ENCODE measurements around the gene CHD2. TPM values are rescaled to one million over a fixed set of nuclear protein-coding genes. Genes with fewer than 3 reads are reported as not detected.

Gene CHD2
- total RNA-seq, 1 experiment from 2014 or later: 81.8 TPM

GRCh38 chr15:92880796-92881195 lies 19.3 kb upstream of the CHD2 start:
- Histone ChIP-seq H3K27me3 (ENCODE audit: control insufficient read depth, insufficient read depth, low read length) (no peaks in the 10 kb centered on the region), H3K36me3 (ENCODE audit: control insufficient read depth, insufficient read depth, low read length) (peaks cover 27% of the 10 kb centered on the region), H3K4me3 (ENCODE audit: low read depth in 2 of 2, low read length in 2 of 2) (no peak overlapping the region), H3K27ac (ENCODE audit: low read length) (peak overlapping the region; percentile 100), H3K4me1 (ENCODE audit: control insufficient read depth, insufficient read depth, low read length) (peaks cover 35% of the 10 kb centered on the region), H3K9me3 (ENCODE audit: control insufficient read depth, insufficient read depth, low read depth, low read length) (no peaks in the 10 kb centered on the region)
- DNase-seq (ENCODE audit: low read depth, low spot score) (no peak), ATAC-seq (no peak)
- BruUV-seq (replicated peaks): no TSS peak
- in situ Hi-C loops (cut with HindIII; ENCODE audit: low pct_unique_long_range_greater_than_20kb, low sequenced_read_pairs) (no loop called here), intact Hi-C loops (cut with micrococcal nuclease; ENCODE audit: unreplicated experiment) (no loop called here)
- ChIA-PET CTCF (no interaction called here), POLR2A (interaction anchor here (0.6 to 3.9 kb wide), 5 partner anchors 19 to 61 kb away, joined by 3 to 32 read pairs (median 26); partner anchors contain the start of gene CHD2)
- TF ChIP-seq, protein P1, sequence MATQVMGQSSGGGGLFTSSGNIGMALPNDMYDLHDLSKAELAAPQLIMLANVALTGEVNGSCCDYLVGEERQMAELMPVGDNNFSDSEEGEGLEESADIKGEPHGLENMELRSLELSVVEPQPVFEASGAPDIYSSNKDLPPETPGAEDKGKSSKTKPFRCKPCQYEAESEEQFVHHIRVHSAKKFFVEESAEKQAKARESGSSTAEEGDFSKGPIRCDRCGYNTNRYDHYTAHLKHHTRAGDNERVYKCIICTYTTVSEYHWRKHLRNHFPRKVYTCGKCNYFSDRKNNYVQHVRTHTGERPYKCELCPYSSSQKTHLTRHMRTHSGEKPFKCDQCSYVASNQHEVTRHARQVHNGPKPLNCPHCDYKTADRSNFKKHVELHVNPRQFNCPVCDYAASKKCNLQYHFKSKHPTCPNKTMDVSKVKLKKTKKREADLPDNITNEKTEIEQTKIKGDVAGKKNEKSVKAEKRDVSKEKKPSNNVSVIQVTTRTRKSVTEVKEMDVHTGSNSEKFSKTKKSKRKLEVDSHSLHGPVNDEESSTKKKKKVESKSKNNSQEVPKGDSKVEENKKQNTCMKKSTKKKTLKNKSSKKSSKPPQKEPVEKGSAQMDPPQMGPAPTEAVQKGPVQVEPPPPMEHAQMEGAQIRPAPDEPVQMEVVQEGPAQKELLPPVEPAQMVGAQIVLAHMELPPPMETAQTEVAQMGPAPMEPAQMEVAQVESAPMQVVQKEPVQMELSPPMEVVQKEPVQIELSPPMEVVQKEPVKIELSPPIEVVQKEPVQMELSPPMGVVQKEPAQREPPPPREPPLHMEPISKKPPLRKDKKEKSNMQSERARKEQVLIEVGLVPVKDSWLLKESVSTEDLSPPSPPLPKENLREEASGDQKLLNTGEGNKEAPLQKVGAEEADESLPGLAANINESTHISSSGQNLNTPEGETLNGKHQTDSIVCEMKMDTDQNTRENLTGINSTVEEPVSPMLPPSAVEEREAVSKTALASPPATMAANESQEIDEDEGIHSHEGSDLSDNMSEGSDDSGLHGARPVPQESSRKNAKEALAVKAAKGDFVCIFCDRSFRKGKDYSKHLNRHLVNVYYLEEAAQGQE (IDR thresholded peaks at IDR 0.05; ENCODE audit: insufficient read depth in 1 of 2, low read depth in 2 of 2, low read length in 1 of 2): no peak
- TF ChIP-seq TCF7L2 (IDR thresholded peaks at IDR 0.05; ENCODE audit: low read depth, low read length) (no peak), SIN3A (IDR thresholded peaks at IDR 0.05; ENCODE audit: borderline replicate concordance, insufficient read depth, low read depth, low read length) (no peak), POLR2AphosphoS5 (IDR thresholded peaks at IDR 0.05; ENCODE audit: low read depth, low read length) (no peak)
- TF ChIP-seq, protein P2, sequence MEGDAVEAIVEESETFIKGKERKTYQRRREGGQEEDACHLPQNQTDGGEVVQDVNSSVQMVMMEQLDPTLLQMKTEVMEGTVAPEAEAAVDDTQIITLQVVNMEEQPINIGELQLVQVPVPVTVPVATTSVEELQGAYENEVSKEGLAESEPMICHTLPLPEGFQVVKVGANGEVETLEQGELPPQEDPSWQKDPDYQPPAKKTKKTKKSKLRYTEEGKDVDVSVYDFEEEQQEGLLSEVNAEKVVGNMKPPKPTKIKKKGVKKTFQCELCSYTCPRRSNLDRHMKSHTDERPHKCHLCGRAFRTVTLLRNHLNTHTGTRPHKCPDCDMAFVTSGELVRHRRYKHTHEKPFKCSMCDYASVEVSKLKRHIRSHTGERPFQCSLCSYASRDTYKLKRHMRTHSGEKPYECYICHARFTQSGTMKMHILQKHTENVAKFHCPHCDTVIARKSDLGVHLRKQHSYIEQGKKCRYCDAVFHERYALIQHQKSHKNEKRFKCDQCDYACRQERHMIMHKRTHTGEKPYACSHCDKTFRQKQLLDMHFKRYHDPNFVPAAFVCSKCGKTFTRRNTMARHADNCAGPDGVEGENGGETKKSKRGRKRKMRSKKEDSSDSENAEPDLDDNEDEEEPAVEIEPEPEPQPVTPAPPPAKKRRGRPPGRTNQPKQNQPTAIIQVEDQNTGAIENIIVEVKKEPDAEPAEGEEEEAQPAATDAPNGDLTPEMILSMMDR (IDR thresholded peaks at IDR 0.05): no peak

- H3K27ac ChIP-seq (ENCODE audit: low read length): peak overlapping the region; percentile 100
- H3K27me3 ChIP-seq (ENCODE audit: control insufficient read depth, insufficient read depth, low read length): no peaks in the 10 kb centered on the region
- ChIA-PET CTCF (interaction anchor here (0.5 kb wide), 1 partner anchor 66 kb away, joined by 4 read pairs; no protein-coding TSS in a partner anchor), POLR2A (interaction anchor here (0.6 to 3.9 kb wide), 7 partner anchors 12 to 62 kb away, joined by 3 to 32 read pairs (median 11); partner anchors contain the start of gene CHD2)
- intact Hi-C loops (cut with micrococcal nuclease; ENCODE audit: unreplicated experiment): no loop called here
- TF ChIP-seq, protein P1 (IDR thresholded peaks at IDR 0.05; ENCODE audit: insufficient read depth in 1 of 2, low read depth in 2 of 2, low read length in 1 of 2): no peak
- TF ChIP-seq POLR2AphosphoS5 (IDR thresholded peaks at IDR 0.05; ENCODE audit: low read depth, low read length) (no peak), SIN3A (IDR thresholded peaks at IDR 0.05; ENCODE audit: borderline replicate concordance, insufficient read depth, low read depth, low read length) (no peak), TCF7L2 (IDR thresholded peaks at IDR 0.05; ENCODE audit: low read depth, low read length) (no peak)
- TF ChIP-seq, protein P2 (IDR thresholded peaks at IDR 0.05): no peak
- H3K4me3 ChIP-seq (ENCODE audit: low read depth in 2 of 2, low read length in 2 of 2): peak overlapping the region; percentile 43 to 56
- in situ Hi-C loops (cut with HindIII; ENCODE audit: low pct_unique_long_range_greater_than_20kb, low sequenced_read_pairs): no loop called here
- no peaks in the 10 kb centered on the region for H3K9me3 ChIP-seq (ENCODE audit: control insufficient read depth, insufficient read depth, low read depth, low read length)
- H3K36me3 ChIP-seq (ENCODE audit: control insufficient read depth, insufficient read depth, low read length): peaks cover 32% of the 10 kb centered on the region
- ATAC-seq (no peak), DNase-seq (ENCODE audit: low read depth, low spot score) (no peak)
- no TSS peak for BruUV-seq (replicated peaks)
- H3K4me1 ChIP-seq (ENCODE audit: control insufficient read depth, insufficient read depth, low read length): peaks cover 36% of the 10 kb centered on the region
These were observed 18.8 kb upstream of the CHD2 start for GRCh38 chr15:92881211-92881754.
